Psoas muscle (tissue), 8 donors: Measurements from ENCODE around the gene KLHDC3. TPM values are rescaled to one million over a fixed set of nuclear protein-coding genes. Genes with fewer than 3 reads are reported as not detected.

Experiments
- ATAC-seq, 4 donors: fragments of 200-7000 bp; cut with Tn5 transposase; one replicate each; pipeline ENCODE4 v1.9.1; 2020; ENCODE audit warnings: moderate library complexity in 3 of 4, mild to moderate bottlenecking in 2 of 4
- DNase-seq, 2 donors: peaks; one replicate each; pipeline ENCODE4 v3.0.0-alpha.2; 2020
- H3K27ac ChIP-seq: fragments of 200-600 bp; one replicate; pipeline ENCODE4 v1.8.0; 2022
- H3K27me3 ChIP-seq, 3 donors: fragments of 200-600 bp in 1 of 3; one replicate each; pipeline versions ENCODE4 v1.6.1 to v1.8.0; 2013 to 2022; ENCODE audit warnings: low read length in 2 of 3, mild to moderate bottlenecking in 2 of 3, moderate library complexity in 1 of 3; ENCODE audit not compliant: insufficient read depth in 3 of 3
- H3K36me3 ChIP-seq, 2 donors: fragments of 200-600 bp in 1 of 2; one replicate each; pipeline versions ENCODE4 v1.6.1 to v1.8.0; 2013 to 2022; ENCODE audit warnings: low read depth in 1 of 2, mild to moderate bottlenecking in 1 of 2, moderate library complexity in 1 of 2; ENCODE audit not compliant: insufficient read depth in 1 of 2
- H3K4me1 ChIP-seq: fragments of 200-600 bp; one replicate; pipeline ENCODE4 v1.8.0; 2022
- H3K4me3 ChIP-seq: fragments of 200-600 bp; one replicate; pipeline ENCODE4 v1.8.0; 2022; ENCODE audit warnings: mild to moderate bottlenecking
- H3K9me3 ChIP-seq: fragments of 200-600 bp; one replicate; pipeline ENCODE4 v1.8.0; 2022
- WGBS, 3 donors: extraction: QIAGEN DNeasy Blood & Tissue Kit; methylation state at CpG; one replicate each; pipeline versions ENCODE4 v1.1.6 to v1.1.7; 2013; 5-methylcytosine and 5-hydroxymethylcytosine counted together
- intact Hi-C, 2 donors: fragments of 100-400 bp; cut with DNase I; formaldehyde crosslinking; loops; one replicate each; pipeline versions ENCODE4 v1.11.0 to v1.14.2; 2022
- polyA plus RNA-seq, 3 donors: library from polyadenylated mRNA; stranded (reverse); fragments of 200-250 nt; gene quantifications; one replicate each; pipeline ENCODE4 v1.2.3, GENCODE V29; 2013
- total RNA-seq, 4 donors: library from RNA; stranded (reverse); fragmentation: NEBNext Ultra II Directional in 2 of 4; extraction: Animal tissue kit (Norgen Biotek cat#: 25700) in 2 of 4; gene quantifications; one replicate each; pipeline versions ENCODE4 v1.2.1 to v1.2.4, GENCODE V29; 2021 to 2023
- TF ChIP-seq, protein P1 (sequence below): fragments of 200-600 bp; IDR thresholded peaks from one replicate; pipeline ENCODE4 v1.8.0; 2022; ENCODE audit warnings: antibody characterized with exemption
- donor health status: healthy with polysubstance abuse.
- donor health status: DM: no; HTN: no; CAD: no; lungs with moderate emphysema.
- donor health status: Bipolar disorder and iron deficiency.
- donor health status: healthy.
- donor health status: DM: yes; HTN: yes; CAD: no.
- donor health status: DM: no; HTN: no; CAD: no.
- donor health status: DM: no; HTN: no; CAD: no.
- donor health status: DM: yes; HTN: yes; CAD: no.

The KLHDC3 gene
- total and polyA plus RNA-seq, 7 donors: 61.7 to 198 (median 97.1) TPM

DNA sequence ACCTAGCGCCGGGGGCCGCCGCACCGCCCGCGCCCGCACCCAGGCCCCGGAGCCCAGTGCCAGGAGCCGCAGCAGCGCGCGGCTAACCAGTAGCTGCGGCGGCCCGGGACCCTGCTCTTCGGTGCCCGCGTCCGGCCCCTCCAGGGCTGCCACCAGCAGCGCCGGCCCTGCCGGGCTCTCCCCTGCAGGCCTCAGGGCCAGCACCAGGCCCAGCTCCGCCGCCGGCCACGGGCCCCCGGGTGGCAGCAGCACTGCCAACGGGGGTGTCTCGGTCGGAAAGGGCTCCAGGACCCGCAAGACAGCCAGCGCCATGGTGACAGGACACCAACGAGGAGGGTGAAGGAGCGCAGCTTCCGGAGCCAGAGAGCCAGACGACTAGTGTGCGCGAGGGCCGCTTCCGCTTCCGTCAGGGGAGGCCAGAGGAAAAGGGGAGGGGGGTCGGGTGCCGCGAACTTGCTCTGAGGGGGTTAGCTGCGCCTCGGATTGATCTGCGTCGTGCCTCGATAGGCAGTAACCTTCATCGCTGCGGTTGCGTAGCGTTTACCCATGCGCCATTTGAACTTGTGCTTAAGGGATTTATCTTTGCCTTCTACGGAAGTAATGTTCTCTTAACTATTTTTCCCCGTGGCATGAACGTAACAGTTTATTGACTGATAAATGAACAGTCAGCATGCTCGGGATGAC, 35.1 kb upstream of the KLHDC3 start, which contains the start of gene PEX6:
Gene PEX6, minus strand, starts transcription at position 343 of the 684 bp plus-strand sequence. Its CDS starts 31 bp downstream, at position 312.
- DNase-seq: peak; percentile 93 to 94
- Histone ChIP-seq H3K27me3 (no peaks in the 10 kb centered on the region), H3K4me3 (peak within 1 kb of the TSS; percentile 98), H3K4me1 (peaks cover 21% of the 10 kb centered on the region), H3K36me3 (peaks cover 0 to 12% of the 10 kb centered on the region in 2 donors), H3K27ac (peak within 1 kb of the TSS; percentile 98), H3K9me3 (no peaks in the 10 kb centered on the region)
- TF ChIP-seq, protein P1, sequence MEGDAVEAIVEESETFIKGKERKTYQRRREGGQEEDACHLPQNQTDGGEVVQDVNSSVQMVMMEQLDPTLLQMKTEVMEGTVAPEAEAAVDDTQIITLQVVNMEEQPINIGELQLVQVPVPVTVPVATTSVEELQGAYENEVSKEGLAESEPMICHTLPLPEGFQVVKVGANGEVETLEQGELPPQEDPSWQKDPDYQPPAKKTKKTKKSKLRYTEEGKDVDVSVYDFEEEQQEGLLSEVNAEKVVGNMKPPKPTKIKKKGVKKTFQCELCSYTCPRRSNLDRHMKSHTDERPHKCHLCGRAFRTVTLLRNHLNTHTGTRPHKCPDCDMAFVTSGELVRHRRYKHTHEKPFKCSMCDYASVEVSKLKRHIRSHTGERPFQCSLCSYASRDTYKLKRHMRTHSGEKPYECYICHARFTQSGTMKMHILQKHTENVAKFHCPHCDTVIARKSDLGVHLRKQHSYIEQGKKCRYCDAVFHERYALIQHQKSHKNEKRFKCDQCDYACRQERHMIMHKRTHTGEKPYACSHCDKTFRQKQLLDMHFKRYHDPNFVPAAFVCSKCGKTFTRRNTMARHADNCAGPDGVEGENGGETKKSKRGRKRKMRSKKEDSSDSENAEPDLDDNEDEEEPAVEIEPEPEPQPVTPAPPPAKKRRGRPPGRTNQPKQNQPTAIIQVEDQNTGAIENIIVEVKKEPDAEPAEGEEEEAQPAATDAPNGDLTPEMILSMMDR: no peak
- 0% methylated on average over 50 to 59 of the region's 59 CpGs for WGBS, 3 donors
- intact Hi-C loops: loop anchor here in 1 of 2 donors (5.0 kb wide), 1 partner anchor 1037 kb away; the partner anchor contains the start of gene CCND3
- ATAC-seq: peak; percentile 87 to 92 (median 92)

GRCh38 chr6:42979523-42980177, 34.4 kb upstream of the KLHDC3 start:
- ATAC-seq: peak in 2 of 4 donors; percentile 18 to 29
- 42 to 46% (median 46%) methylated on average over 9 of the region's 9 CpGs for WGBS, 3 donors
- peaks cover 21% of the 10 kb centered on the region for H3K4me1 ChIP-seq
- peak overlapping the region; percentile 98 for H3K27ac ChIP-seq
- no peaks in the 10 kb centered on the region for H3K9me3 ChIP-seq
- peaks cover 0 to 8% of the 10 kb centered on the region in 2 donors for H3K36me3 ChIP-seq
- H3K4me3 ChIP-seq: peak overlapping the region; percentile 98
- no peaks in the 10 kb centered on the region for H3K27me3 ChIP-seq
- intact Hi-C loops: loop anchor here in 1 of 2 donors (5.0 kb wide), 1 partner anchor 1037 kb away; the partner anchor contains the start of gene CCND3
- no peak for DNase-seq
- TF ChIP-seq, protein P1: no peak

DNA sequence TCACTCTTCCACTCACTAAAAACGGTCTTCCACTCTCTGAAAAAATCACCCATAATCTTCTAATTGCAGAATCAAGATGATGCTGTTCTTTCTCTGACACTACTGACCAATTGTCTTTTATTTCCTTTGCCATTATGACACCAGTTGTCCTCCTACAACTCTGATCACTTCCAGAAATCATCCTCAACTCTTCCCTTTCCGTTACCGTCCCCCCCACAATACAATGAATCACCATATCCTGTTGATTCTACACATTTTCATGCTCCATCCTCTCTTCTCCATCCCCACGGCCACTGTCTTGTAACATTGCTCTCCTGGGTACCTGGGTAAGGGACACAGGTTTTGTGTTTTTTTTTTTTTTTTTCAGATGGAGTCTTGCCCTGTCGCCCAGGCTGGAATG, 32.2 kb upstream of the KLHDC3 start:
- WGBS, 3 donors: 84 to 90% (median 89%) methylated on average over 5 of the region's 5 CpGs
- ATAC-seq: no peak
- no peak overlapping the region for H3K27ac ChIP-seq
- intact Hi-C loops: no loop called here
- no peak overlapping the region for H3K4me3 ChIP-seq
- peaks cover 36% of the 10 kb centered on the region for H3K4me1 ChIP-seq
- no peak for DNase-seq
- no peaks in the 10 kb centered on the region for H3K27me3 ChIP-seq
- no peaks in the 10 kb centered on the region for H3K9me3 ChIP-seq
- peaks cover 0 to 5% of the 10 kb centered on the region in 2 donors for H3K36me3 ChIP-seq
- TF ChIP-seq, protein P1: no peak

GRCh38 chr6:42984001-42984923, 29.8 kb upstream of the KLHDC3 start, which contains the start of gene PPP2R5D:
PPP2R5D (plus strand) TSS chr6:42984570; CDS start chr6:42984678, 108 bp downstream.
- H3K27me3 ChIP-seq: no peaks in the 10 kb centered on the region
- peak within 1 kb of the TSS; percentile 88 for H3K4me3 ChIP-seq
- H3K9me3 ChIP-seq: no peaks in the 10 kb centered on the region
- DNase-seq (peak; percentile 97 to 99), ATAC-seq (peak; percentile 94 to 97 (median 95))
- TF ChIP-seq, protein P1: no peak
- intact Hi-C loops: no loop called here
- 0 to 1% (median 0%) methylated on average over 50 to 59 of the region's 59 CpGs for WGBS, 3 donors
- H3K4me1 ChIP-seq: peaks cover 39% of the 10 kb centered on the region
- peak within 1 kb of the TSS; percentile 87 for H3K27ac ChIP-seq
- H3K36me3 ChIP-seq: peaks cover 0 to 8% of the 10 kb centered on the region in 2 donors
